Epidermal melanocyte (primary cell): Measurements from ENCODE around the gene MTERF4.
"Not testable (repeated sequence)": the region's sequence is repeated elsewhere in the genome, so short reads cannot be mapped to it uniquely, and the experiment has no call there.

Experiments used
- DNase-seq: peaks from one replicate; pipeline ENCODE4 v3.0.0; 2011; ENCODE audit warnings: low spot score; ENCODE audit not compliant: insufficient read length

The MTERF4 gene

GRCh38 chr2:241111440-241111805, 9.3 kb upstream of the MTERF4 start:
- DNase-seq: no peak

GRCh38 chr2:241110607-241111439, 8.7 kb upstream of the MTERF4 start:
- DNase-seq: no peak

- no peak for DNase-seq
Measured at GRCh38 chr2:241110089-241110606, 8.1 kb upstream of the MTERF4 start.

GRCh38 chr2:241109210-241110088, 7.4 kb upstream of the MTERF4 start:
- DNase-seq: no peak

- DNase-seq: no peak
Measured at GRCh38 chr2:241108271-241109209, 6.5 kb upstream of the MTERF4 start.

GRCh38 chr2:241107031-241107783, 5.1 kb upstream of the MTERF4 start:
- no peak for DNase-seq

GRCh38 chr2:241105641-241106040, 3.6 kb upstream of the MTERF4 start:
- no peak for DNase-seq

GRCh38 chr2:241104611-241105010, 2.5 kb upstream of the MTERF4 start:
- not testable (repeated sequence) for DNase-seq

- DNase-seq: no peak
Measured at GRCh38 chr2:241103176-241103595, 1.1 kb upstream of the MTERF4 start.

- no peak for DNase-seq
Measured at GRCh38 chr2:241099246-241099645, 2.8 kb downstream of the MTERF4 start.

- DNase-seq: no peak
Measured at GRCh38 chr2:241096979-241097378, 5.1 kb downstream of the MTERF4 start.

GRCh38 chr2:241095594-241096290, 6.3 kb downstream of the MTERF4 start:
- no peak for DNase-seq

- DNase-seq: no peak
Measured at GRCh38 chr2:241094924-241095420, 7.1 kb downstream of the MTERF4 start.

- DNase-seq: no peak
Measured at GRCh38 chr2:241094172-241094571, 7.9 kb downstream of the MTERF4 start.

GRCh38 chr2:241093133-241093781, 8.8 kb downstream of the MTERF4 start:
- DNase-seq: not testable (repeated sequence)

GRCh38 chr2:241092677-241093076, 9.4 kb downstream of the MTERF4 start:
- no peak for DNase-seq

- no peak for DNase-seq
Measured at GRCh38 chr2:241091734-241092445, 10.2 kb downstream of the MTERF4 start.

- DNase-seq: no peak
Measured at GRCh38 chr2:241091201-241091600, 10.9 kb downstream of the MTERF4 start.
